Pancreas (tissue), 10 donors: ENCODE results near the gene BOLL. TPM values are rescaled to one million over a fixed set of nuclear protein-coding genes. Genes with fewer than 3 reads are reported as not detected.
"Not testable (repeated sequence)": the region's sequence is repeated elsewhere in the genome, so short reads cannot be mapped to it uniquely, and the experiment has no call there.

Experiments used
- ATAC-seq, 4 donors: fragments of 200-7000 bp; cut with Tn5 transposase; one replicate each; pipeline versions ENCODE4 v1.8.0 to v1.9.1; 2020; ENCODE audit warnings: mild to moderate bottlenecking in 4 of 4, moderate library complexity in 4 of 4
- DNase-seq, 6 donors: peaks; one replicate each; pipeline ENCODE4 v3.0.0-alpha.2; 2020
- FAIRE-seq: peaks from 2 replicates; lab custom pipeline; 2012; peaks lifted over from hg19 to GRCh38; lab: Jason Lieb, UNC
- H3K27ac ChIP-seq, 4 donors: fragments of 200-600 bp; sonication (generic); 1 replicate in 3 of 4; 2 replicates in 1 of 4; pipeline versions ENCODE4 v1.5.0 to v1.8.0; 2020
- H3K27me3 ChIP-seq, 4 donors: fragments of 200-600 bp; one replicate each; pipeline ENCODE4 v1.8.0; 2021
- H3K36me3 ChIP-seq, 3 donors: fragments of 200-600 bp; sonication (generic) in 1 of 3; one replicate each; pipeline versions ENCODE4 v1.5.0 to v1.8.0; 2020 to 2021
- H3K4me1 ChIP-seq, 3 donors: fragments of 200-600 bp; one replicate each; pipeline ENCODE4 v1.8.0; 2021
- H3K4me3 ChIP-seq, 4 donors: fragments of 200-600 bp; sonication (generic) in 2 of 4; one replicate each; pipeline versions ENCODE4 v1.5.0 to v1.8.0; 2020 to 2021
- H3K9me3 ChIP-seq, 4 donors: fragments of 200-600 bp; one replicate each; pipeline ENCODE4 v1.8.0; 2021
- CTCF ChIP-seq, 4 donors: fragments of 200-600 bp; sonication (generic) in 3 of 4; IDR thresholded peaks; one replicate each; pipeline versions ENCODE4 v1.5.0 to v1.8.0; 2021; ENCODE audit warnings: antibody characterized with exemption in 4 of 4
- WGBS, 2 donors: extraction: QIAGEN DNeasy Blood & Tissue Kit; methylation state at CpG; one replicate each; pipeline ENCODE4 v1.1.7; 2013; 5-methylcytosine and 5-hydroxymethylcytosine counted together
- intact Hi-C, 3 donors: fragments of 100-400 bp; cut with DNase I; formaldehyde crosslinking; loops; one replicate each; pipeline versions ENCODE4 v1.11.1 to v1.14.2; 2022
- polyA plus RNA-seq, 2 donors: library from polyadenylated mRNA; stranded (reverse); fragments of 200-250 nt; gene quantifications; one replicate each; pipeline ENCODE4 v1.2.3, GENCODE V29; 2013
- total RNA-seq, 6 donors: library from RNA; stranded (reverse); fragmentation: NEBNext Ultra II Directional in 4 of 6; extraction: Animal tissue kit (Norgen Biotek cat#: 25700) in 4 of 6; gene quantifications; one replicate each; pipeline versions ENCODE4 v1.2.1 to v1.2.4, GENCODE V29; 2021 to 2023
- donor health status: healthy with polysubstance abuse.
- donor health status: DM: no; HTN: no; CAD: no; lungs with moderate emphysema.
- donor health status: DM: no; HTN: no; CAD: no.
- donor health status: control.
- donor health status: control.
- donor health status: Bipolar disorder and iron deficiency.
- donor health status: DM: yes; HTN: yes; CAD: no.
- donor health status: DM: no; HTN: no; CAD: no.
- donor health status: DM: no; HTN: no; CAD: no.
- donor health status: DM: yes; HTN: yes; CAD: no.

BOLL gene
- total RNA-seq: not detected
- not detected for polyA plus RNA-seq

- intact Hi-C loops: no loop called here
- H3K36me3 ChIP-seq: no peaks in the 10 kb centered on the region
- H3K27ac ChIP-seq: no peak within 1 kb of the TSS
- DNase-seq: peak in 3 of 6 donors; percentile 26 to 71 (median 47)
- H3K9me3 ChIP-seq: no peaks in the 10 kb centered on the region
- FAIRE-seq: no peak
- peaks cover 0 to 13% (median 0%) of the 10 kb centered on the region in 4 donors for H3K27me3 ChIP-seq
- ATAC-seq: no peak
- H3K4me1 ChIP-seq: no peaks in the 10 kb centered on the region
- peak within 1 kb of the TSS; percentile 27 to 51 (median 36) for H3K4me3 ChIP-seq
- TF ChIP-seq CTCF (IDR thresholded peaks at IDR 0.05): no peak
- WGBS, 2 donors: 89% methylated on average over 77 to 80 of the region's 80 CpGs
Observed at GRCh38 chr2:197784956-197785941, at the start of gene BOLL. TSS of gene BOLL (minus strand) at chr2:197785319. CDS start at chr2:197781850, 3,469 bp downstream.

GRCh38 chr2:197834771-197835170 lies 49.7 kb upstream of the BOLL start:
- WGBS, 2 donors: 81 to 83% methylated on average over 2 of the region's 2 CpGs
- not testable (repeated sequence) for ATAC-seq

GRCh38 chr2:197828464-197829135 lies 43.5 kb upstream of the BOLL start:
- TF ChIP-seq CTCF (IDR thresholded peaks at IDR 0.05): no peak
- Histone ChIP-seq H3K4me3 (no peak overlapping the region), H3K27me3 (peaks cover 0 to 2% (median 0%) of the 10 kb centered on the region in 4 donors), H3K36me3 (no peaks in the 10 kb centered on the region), H3K27ac (no peak overlapping the region), H3K9me3 (no peaks in the 10 kb centered on the region), H3K4me1 (no peaks in the 10 kb centered on the region)
- FAIRE-seq (no peak), ATAC-seq (no peak), DNase-seq (no peak)
- 52 to 62% methylated on average over 1 of the region's 1 CpG for WGBS, 2 donors
- intact Hi-C loops: no loop called here

More at GRCh38 chr2:197834771-197835170, 49.7 kb upstream of the BOLL start:
- intact Hi-C loops, H3K27ac ChIP-seq, H3K4me1 ChIP-seq, H3K9me3 ChIP-seq, H3K27me3 ChIP-seq, DNase-seq, H3K4me3 ChIP-seq, FAIRE-seq, H3K36me3 ChIP-seq: not testable (repeated sequence)

- H3K27ac ChIP-seq: no peak overlapping the region
- 63 to 69% methylated on average over 2 of the region's 2 CpGs for WGBS, 2 donors
- no peak for TF ChIP-seq CTCF (IDR thresholded peaks at IDR 0.05)
- peaks cover 0 to 2% (median 0%) of the 10 kb centered on the region in 4 donors for H3K27me3 ChIP-seq
- DNase-seq (no peak), ATAC-seq (no peak), FAIRE-seq (no peak)
- no peaks in the 10 kb centered on the region for H3K4me1 ChIP-seq
- H3K36me3 ChIP-seq: no peaks in the 10 kb centered on the region
- no peaks in the 10 kb centered on the region for H3K9me3 ChIP-seq
- intact Hi-C loops: no loop called here
- H3K4me3 ChIP-seq: no peak overlapping the region
Observed at GRCh38 chr2:197827618-197828017, 42.5 kb upstream of the BOLL start.

- FAIRE-seq (no peak), DNase-seq (no peak), ATAC-seq (no peak)
- H3K4me3 ChIP-seq: no peak overlapping the region
- WGBS, 2 donors: 88 to 94% methylated on average over 2 of the region's 2 CpGs
- TF ChIP-seq CTCF (IDR thresholded peaks at IDR 0.05): no peak
- intact Hi-C loops: no loop called here
- H3K27me3 ChIP-seq: no peaks in the 10 kb centered on the region
- H3K9me3 ChIP-seq: no peaks in the 10 kb centered on the region
- H3K36me3 ChIP-seq: no peaks in the 10 kb centered on the region
- H3K27ac ChIP-seq: no peak overlapping the region
- no peaks in the 10 kb centered on the region for H3K4me1 ChIP-seq
Observed at GRCh38 chr2:197822333-197822732, 37.2 kb upstream of the BOLL start.
